ENCODE measurements around the gene SERINC5. TPM values are rescaled to one million over a fixed set of nuclear protein-coding genes. Genes with fewer than 3 reads are reported as not detected.

The SERINC5 gene
- total RNA-seq, 1 experiment from 2014 or later, result 52.3 TPM

DNA sequence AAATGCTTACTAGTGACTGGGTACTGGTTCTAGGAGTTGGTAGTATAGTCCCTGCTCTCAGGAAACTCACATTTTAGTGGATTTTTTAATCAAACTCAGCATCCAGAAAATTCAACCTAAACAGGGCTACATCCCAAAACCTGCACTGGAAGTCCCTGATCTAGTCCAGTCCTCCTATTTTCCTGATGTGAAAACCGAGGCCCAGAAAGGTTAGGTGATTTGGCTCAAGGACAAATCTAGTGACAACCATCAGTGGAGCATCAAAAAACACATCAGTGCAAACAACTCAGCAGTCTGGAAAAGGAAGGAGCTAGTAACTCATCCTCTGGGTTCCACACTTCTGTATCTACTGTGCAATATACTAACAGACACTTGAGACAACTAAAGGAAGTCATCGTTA is 38.2 kb downstream of the SERINC5 start:
- Histone ChIP-seq H4K20me1 (ENCODE audit: control insufficient read depth, insufficient read depth, insufficient read length) (no peaks in the 10 kb centered on the region), H3K9ac (ENCODE audit: extremely low read depth, insufficient read length, low read length) (no peak overlapping the region), H2AFZ (ENCODE audit: low read length) (no peak overlapping the region), H3K56ac (ENCODE audit: insufficient read length, low read depth, low read length) (no peak overlapping the region), H3K79me2 (ENCODE audit: insufficient read depth, low read length) (peaks cover 20% of the 10 kb centered on the region; the same call in 1 of the 2 replicates), H3K9me3 (ENCODE audit: control insufficient read depth, low read depth, low read length) (no peaks in the 10 kb centered on the region), H3K18ac (ENCODE audit: insufficient read length, low read depth, low read length) (no peak overlapping the region), H3K4ac (ENCODE audit: low read depth, low read length) (no peak overlapping the region), H3K23ac (ENCODE audit: insufficient read length, low read depth, low read length) (no peak overlapping the region), H3K4me1 (ENCODE audit: insufficient read depth, low read length) (peaks cover 9% of the 10 kb centered on the region), H2AK5ac (ENCODE audit: insufficient read length, low read length) (no peak overlapping the region), H2BK5ac (ENCODE audit: insufficient read length, low read length) (no peak overlapping the region), H2BK12ac (ENCODE audit: insufficient read length, low read depth, low read length) (no peak overlapping the region), H3K79me1 (ENCODE audit: insufficient read depth, low read depth, low read length, poor library complexity, severe bottlenecking) (peaks cover 8% of the 10 kb centered on the region), H3K27me3 (ENCODE audit: insufficient read depth, low read length) (no peaks in the 10 kb centered on the region), H3K4me2 (ENCODE audit: insufficient read depth, insufficient read length, low read length) (no peak overlapping the region), H2BK15ac (ENCODE audit: low read depth, low read length) (no peak overlapping the region), H4K5ac (ENCODE audit: insufficient read length, low read depth, low read length) (no peak overlapping the region), H4K91ac (ENCODE audit: insufficient read length, low read depth, low read length) (no peak overlapping the region), H3K27ac (ENCODE audit: insufficient read length, low read depth, low read length) (no peak overlapping the region), H4K8ac (replicated peaks; ENCODE audit: insufficient read length, low read depth, low read length) (no peak overlapping the region), H3T11ph (ENCODE audit: low read length) (no peak overlapping the region), H2BK120ac (ENCODE audit: low read depth, low read length, poor library complexity, severe bottlenecking) (no peak overlapping the region), H3K14ac (ENCODE audit: insufficient read depth, low read length) (no peak overlapping the region), H2BK20ac (ENCODE audit: low read depth, low read length, poor library complexity, severe bottlenecking) (no peak overlapping the region), H3K23me2 (ENCODE audit: insufficient read length, low read depth, low read length, poor library complexity, severe bottlenecking) (no peaks in the 10 kb centered on the region)
- TF ChIP-seq, protein P1, sequence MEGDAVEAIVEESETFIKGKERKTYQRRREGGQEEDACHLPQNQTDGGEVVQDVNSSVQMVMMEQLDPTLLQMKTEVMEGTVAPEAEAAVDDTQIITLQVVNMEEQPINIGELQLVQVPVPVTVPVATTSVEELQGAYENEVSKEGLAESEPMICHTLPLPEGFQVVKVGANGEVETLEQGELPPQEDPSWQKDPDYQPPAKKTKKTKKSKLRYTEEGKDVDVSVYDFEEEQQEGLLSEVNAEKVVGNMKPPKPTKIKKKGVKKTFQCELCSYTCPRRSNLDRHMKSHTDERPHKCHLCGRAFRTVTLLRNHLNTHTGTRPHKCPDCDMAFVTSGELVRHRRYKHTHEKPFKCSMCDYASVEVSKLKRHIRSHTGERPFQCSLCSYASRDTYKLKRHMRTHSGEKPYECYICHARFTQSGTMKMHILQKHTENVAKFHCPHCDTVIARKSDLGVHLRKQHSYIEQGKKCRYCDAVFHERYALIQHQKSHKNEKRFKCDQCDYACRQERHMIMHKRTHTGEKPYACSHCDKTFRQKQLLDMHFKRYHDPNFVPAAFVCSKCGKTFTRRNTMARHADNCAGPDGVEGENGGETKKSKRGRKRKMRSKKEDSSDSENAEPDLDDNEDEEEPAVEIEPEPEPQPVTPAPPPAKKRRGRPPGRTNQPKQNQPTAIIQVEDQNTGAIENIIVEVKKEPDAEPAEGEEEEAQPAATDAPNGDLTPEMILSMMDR (conservative IDR thresholded peaks at IDR 0.05), result no peak
- no peak for DNase-seq
- no peaks in the 10 kb centered on the region for H3K9me3 Mint-ChIP-seq
- peak overlapping the region in 1 of 3 experiments; percentile 9; a peak in 2 of 7 replicates for H3K27ac Mint-ChIP-seq
- H3K4me1 Mint-ChIP-seq, result peaks cover 39% of the 10 kb centered on the region in 2 experiments
- H3K27me3 Mint-ChIP-seq (ENCODE audit: low read depth), result no peaks in the 10 kb centered on the region
- no CpG with 5 or more reads among the region's 2 CpGs for WGBS (ENCODE audit: extremely low coverage, insufficient read length, low lambda C conversion rate)
- H3K36me3 Mint-ChIP-seq (ENCODE audit: insufficient read depth in 1 of 3, low read depth in 3 of 3), result peaks cover 0 to 10% (median 3%) of the 10 kb centered on the region in 3 experiments; a peak in 3 of 7 replicates
- no peak overlapping the region for H3K4me3 Mint-ChIP-seq

All from H9 (cell line).